ENCODE measurements around the gene CT45A6.
"Not testable (repeated sequence)": the region's sequence is repeated elsewhere in the genome, so short reads cannot be mapped to it uniquely, and the experiment has no call there.

CT45A6 gene, protein sequence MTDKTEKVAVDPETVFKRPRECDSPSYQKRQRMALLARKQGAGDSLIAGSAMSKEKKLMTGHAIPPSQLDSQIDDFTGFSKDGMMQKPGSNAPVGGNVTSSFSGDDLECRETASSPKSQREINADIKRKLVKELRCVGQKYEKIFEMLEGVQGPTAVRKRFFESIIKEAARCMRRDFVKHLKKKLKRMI

DNA sequence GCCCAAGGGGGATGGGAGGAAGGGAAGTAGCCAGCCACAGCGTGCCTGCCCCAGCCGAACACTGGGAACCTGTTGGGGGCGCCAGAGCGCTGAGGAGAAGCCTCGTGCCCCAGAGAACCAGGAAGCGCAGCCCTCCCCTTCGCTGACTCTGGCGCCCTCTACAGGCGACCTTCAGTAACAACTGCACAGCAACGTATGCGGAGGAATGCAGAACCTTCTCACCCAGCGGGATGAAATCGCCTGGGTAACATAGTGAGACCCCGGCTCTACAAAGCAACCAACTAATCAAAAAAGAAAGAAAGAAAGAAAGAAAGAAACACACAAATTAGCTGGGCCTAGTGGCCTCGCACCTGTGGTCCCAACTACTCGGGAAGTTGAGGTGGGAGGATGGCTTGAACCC, at the start of gene CT45A6:
Gene CT45A6, minus strand, starts transcription at position 101 of the 400 bp plus-strand sequence. CDS start 3,794 bp downstream, outside the sequence.
- DNase-seq (ENCODE audit: low spot score): not testable (repeated sequence)

DNA sequence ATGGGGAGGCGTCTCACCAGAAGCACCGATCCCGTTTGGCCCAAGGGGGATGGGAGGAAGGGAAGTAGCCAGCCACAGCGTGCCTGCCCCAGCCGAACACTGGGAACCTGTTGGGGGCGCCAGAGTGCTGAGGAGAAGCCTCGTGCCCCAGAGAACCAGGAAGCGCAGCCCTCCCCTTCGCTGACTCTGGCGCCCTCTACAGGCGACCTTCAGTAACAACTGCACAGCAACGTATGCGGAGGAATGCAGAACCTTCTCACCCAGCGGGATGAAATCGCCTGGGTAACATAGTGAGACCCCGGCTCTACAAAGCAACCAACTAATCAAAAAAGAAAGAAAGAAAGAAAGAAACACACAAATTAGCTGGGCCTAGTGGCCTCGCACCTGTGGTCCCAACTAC, 34.6 kb upstream of the CT45A6 start, which contains the start of gene CT45A7:
Gene CT45A7, minus strand, starts transcription at position 101 of the 400 bp plus-strand sequence. CDS start 3,747 bp downstream, outside the sequence.
- not testable (repeated sequence) for DNase-seq (ENCODE audit: low spot score)

DNA sequence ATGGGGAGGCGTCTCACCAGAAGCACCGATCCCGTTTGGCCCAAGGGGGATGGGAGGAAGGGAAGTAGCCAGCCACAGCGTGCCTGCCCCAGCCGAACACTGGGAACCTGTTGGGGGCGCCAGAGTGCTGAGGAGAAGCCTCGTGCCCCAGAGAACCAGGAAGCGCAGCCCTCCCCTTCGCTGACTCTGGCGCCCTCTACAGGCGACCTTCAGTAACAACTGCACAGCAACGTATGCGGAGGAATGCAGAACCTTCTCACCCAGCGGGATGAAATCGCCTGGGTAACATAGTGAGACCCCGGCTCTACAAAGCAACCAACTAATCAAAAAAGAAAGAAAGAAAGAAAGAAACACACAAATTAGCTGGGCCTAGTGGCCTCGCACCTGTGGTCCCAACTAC, 17.3 kb upstream of the CT45A6 start, which contains the start of gene CT45A2:
Gene CT45A2, minus strand, starts transcription at position 101 of the 400 bp plus-strand sequence. CDS start 3,747 bp downstream, outside the sequence.
- not testable (repeated sequence) for DNase-seq (ENCODE audit: low spot score)

DNA sequence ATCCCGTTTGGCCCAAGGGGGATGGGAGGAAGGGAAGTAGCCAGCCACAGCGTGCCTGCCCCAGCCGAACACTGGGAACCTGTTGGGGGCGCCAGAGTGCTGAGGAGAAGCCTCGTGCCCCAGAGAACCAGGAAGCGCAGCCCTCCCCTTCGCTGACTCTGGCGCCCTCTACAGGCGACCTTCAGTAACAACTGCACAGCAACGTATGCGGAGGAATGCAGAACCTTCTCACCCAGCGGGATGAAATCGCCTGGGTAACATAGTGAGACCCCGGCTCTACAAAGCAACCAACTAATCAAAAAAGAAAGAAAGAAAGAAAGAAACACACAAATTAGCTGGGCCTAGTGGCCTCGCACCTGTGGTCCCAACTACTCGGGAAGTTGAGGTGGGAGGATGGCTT, 17.2 kb downstream of the CT45A6 start, which contains the start of gene CT45A5:
Gene CT45A5, minus strand, starts transcription at position 101 of the 400 bp plus-strand sequence. CDS start 3,774 bp downstream, outside the sequence.
- not testable (repeated sequence) for DNase-seq (ENCODE audit: low spot score)

DNA sequence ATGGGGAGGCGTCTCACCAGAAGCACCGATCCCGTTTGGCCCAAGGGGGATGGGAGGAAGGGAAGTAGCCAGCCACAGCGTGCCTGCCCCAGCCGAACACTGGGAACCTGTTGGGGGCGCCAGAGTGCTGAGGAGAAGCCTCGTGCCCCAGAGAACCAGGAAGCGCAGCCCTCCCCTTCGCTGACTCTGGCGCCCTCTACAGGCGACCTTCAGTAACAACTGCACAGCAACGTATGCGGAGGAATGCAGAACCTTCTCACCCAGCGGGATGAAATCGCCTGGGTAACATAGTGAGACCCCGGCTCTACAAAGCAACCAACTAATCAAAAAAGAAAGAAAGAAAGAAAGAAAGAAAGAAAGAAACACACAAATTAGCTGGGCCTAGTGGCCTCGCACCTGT, 34.5 kb downstream of the CT45A6 start, which contains the start of gene CT45A3:
Gene CT45A3, minus strand, starts transcription at position 101 of the 400 bp plus-strand sequence. CDS start 3,747 bp downstream, outside the sequence.
- not testable (repeated sequence) for DNase-seq (ENCODE audit: low spot score)

DNA sequence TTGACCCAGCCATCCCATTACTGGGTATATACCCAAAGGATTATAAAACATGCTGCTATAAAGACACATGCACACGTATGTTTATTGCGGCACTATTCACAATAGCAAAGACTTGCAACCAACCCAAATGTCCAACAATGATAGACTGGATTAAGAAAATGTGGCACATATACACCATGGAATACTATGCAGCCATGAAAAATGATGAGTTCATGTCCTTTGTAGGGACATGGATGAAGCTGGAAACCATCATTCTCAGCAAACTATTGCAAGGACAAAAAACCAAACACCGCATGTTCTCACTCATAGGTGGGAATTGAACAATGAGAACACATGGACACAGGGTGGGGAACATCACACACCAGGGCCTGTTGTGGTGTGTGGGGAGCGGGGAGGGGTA, 57.8 kb downstream of the CT45A6 start:
- DNase-seq (ENCODE audit: low spot score): not testable (repeated sequence)

All from AG08396 (cell line).